ENCODE data around the gene KCND3.

DNA sequence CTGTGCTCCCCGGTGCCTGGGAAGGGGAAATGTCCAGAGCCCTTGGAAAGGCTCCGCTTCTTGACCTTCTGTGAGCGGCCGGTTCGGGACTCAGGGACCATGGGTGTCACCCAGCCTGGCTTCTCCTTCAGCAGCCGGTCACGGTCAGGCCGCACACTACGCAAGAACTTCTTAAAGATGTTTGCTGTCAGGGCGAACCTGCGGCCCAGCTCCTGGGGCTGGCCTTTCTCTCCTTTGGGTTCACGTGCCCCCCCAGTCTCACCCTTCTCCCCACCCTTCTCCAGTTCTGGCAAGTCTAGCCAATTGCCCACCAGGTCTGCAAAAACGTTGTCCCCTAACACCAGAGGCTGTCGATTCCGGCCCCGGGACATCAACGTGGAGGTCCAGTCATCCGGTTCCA, 262.4 kb downstream of the KCND3 start:
- no peak for TF ChIP-seq CTCF (IDR thresholded peaks at IDR 0.05)
- no peak for TF ChIP-seq POLR2A (IDR thresholded peaks at IDR 0.05)
- TF ChIP-seq EP300 (IDR thresholded peaks at IDR 0.05; ENCODE audit: low read depth): no peak
- TF ChIP-seq POLR2AphosphoS5 (IDR thresholded peaks at IDR 0.05): no peak
